Upper lobe of right lung (tissue), 1 donor: ENCODE measurements around the gene SPPL2A. TPM values are rescaled to one million over a fixed set of nuclear protein-coding genes. Genes with fewer than 3 reads are reported as not detected.

Source experiments
- ATAC-seq: fragments of 200-7000 bp; cut with Tn5 transposase; one replicate; pipeline ENCODE4 v1.9.1; 2020; ENCODE audit warnings: mild to moderate bottlenecking, moderate library complexity
- DNase-seq: peaks from one replicate; pipeline ENCODE4 v3.0.0-alpha.2; 2020
- H3K27ac ChIP-seq: fragments of 200-600 bp; one replicate; pipeline ENCODE4 v1.8.0; 2022
- H3K27me3 ChIP-seq: fragments of 200-600 bp; one replicate; pipeline ENCODE4 v1.8.0; 2022; ENCODE audit warnings: mild to moderate bottlenecking
- H3K36me3 ChIP-seq: fragments of 200-600 bp; one replicate; pipeline ENCODE4 v1.8.0; 2022
- H3K4me1 ChIP-seq: fragments of 200-600 bp; one replicate; pipeline ENCODE4 v1.8.0; 2022
- H3K4me3 ChIP-seq: fragments of 200-600 bp; one replicate; pipeline ENCODE4 v1.8.0; 2022; ENCODE audit warnings: mild to moderate bottlenecking
- H3K9me3 ChIP-seq: fragments of 200-600 bp; one replicate; pipeline ENCODE4 v1.8.0; 2022
- CTCF ChIP-seq: fragments of 200-600 bp; IDR thresholded peaks from one replicate; pipeline ENCODE4 v1.8.0; 2022; ENCODE audit warnings: antibody characterized with exemption
- intact Hi-C: fragments of 100-400 bp; cut with DNase I; formaldehyde crosslinking; loops from one replicate; pipeline ENCODE4 v1.11.0; 2022
- total RNA-seq: library from RNA; stranded (reverse); fragmentation: NEBNext Ultra II Directional; extraction: Animal tissue kit (Norgen Biotek cat#: 25700); gene quantifications from one replicate; pipeline ENCODE4 v1.2.1, GENCODE V29; 2021
- donor health status: DM: no; HTN: yes; CAD: no; lungs with severe emphysema.

SPPL2A gene
- total RNA-seq, 1 donor from 2014 or later, result 112 TPM

GRCh38 chr15:50718700-50719125 lies 46.8 kb downstream of the SPPL2A start:
- Histone ChIP-seq H3K9me3 (no peaks in the 10 kb centered on the region), H3K36me3 (peaks cover 65% of the 10 kb centered on the region), H3K27me3 (no peaks in the 10 kb centered on the region), H3K4me1 (no peaks in the 10 kb centered on the region), H3K4me3 (no peak overlapping the region), H3K27ac (no peak overlapping the region)
- ATAC-seq (no peak), DNase-seq (no peak)
- intact Hi-C loops, result no loop called here
- no peak for TF ChIP-seq CTCF

GRCh38 chr15:50712018-50712417 lies 53.5 kb downstream of the SPPL2A start:
- Histone ChIP-seq H3K36me3 (peaks cover 36% of the 10 kb centered on the region), H3K4me1 (no peaks in the 10 kb centered on the region), H3K27ac (no peak overlapping the region), H3K4me3 (no peak overlapping the region), H3K27me3 (no peaks in the 10 kb centered on the region), H3K9me3 (no peaks in the 10 kb centered on the region)
- DNase-seq, result no peak
- intact Hi-C loops, result no loop called here
- ATAC-seq, result no peak
- no peak for TF ChIP-seq CTCF

GRCh38 chr15:50710585-50710984 lies 54.9 kb downstream of the SPPL2A start:
- intact Hi-C loops, result no loop called here
- no peaks in the 10 kb centered on the region for H3K4me1 ChIP-seq
- no peak overlapping the region for H3K27ac ChIP-seq
- H3K4me3 ChIP-seq, result no peak overlapping the region
- no peaks in the 10 kb centered on the region for H3K27me3 ChIP-seq
- DNase-seq, result no peak
- peaks cover 42% of the 10 kb centered on the region for H3K36me3 ChIP-seq
- no peak for TF ChIP-seq CTCF
- no peak for ATAC-seq
- no peaks in the 10 kb centered on the region for H3K9me3 ChIP-seq

DNA sequence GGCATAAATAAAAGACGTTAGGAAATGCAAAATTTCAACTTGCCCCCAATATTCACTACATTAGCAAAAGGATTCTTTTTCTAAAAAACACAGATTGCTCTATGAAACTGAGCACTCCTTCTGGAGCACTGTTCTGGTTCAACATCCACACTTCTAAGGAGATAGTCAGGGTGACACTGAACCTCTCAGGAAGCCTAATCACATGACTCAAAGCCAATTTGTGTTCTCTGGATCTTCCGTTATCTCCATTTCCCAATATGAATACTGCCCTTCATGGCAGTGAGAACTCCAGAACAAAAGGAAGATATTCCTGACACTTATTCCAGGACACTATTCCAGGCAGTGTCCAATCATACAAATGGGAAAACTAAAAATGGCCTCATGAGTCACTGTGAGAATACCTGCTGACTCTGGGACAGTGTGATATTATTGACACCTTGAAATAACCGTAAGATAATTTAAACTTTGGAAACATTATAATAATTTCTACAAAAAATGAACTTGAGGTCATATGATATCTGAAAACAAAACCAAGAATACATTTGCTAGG lies 57.6 kb downstream of the SPPL2A start:
- Histone ChIP-seq H3K4me1 (no peaks in the 10 kb centered on the region), H3K27me3 (no peaks in the 10 kb centered on the region), H3K4me3 (no peak overlapping the region), H3K27ac (no peak overlapping the region), H3K9me3 (no peaks in the 10 kb centered on the region), H3K36me3 (peaks cover 43% of the 10 kb centered on the region)
- DNase-seq (no peak), ATAC-seq (no peak)
- TF ChIP-seq CTCF, result no peak
- intact Hi-C loops, result no loop called here

GRCh38 chr15:50702762-50703334 lies 62.7 kb downstream of the SPPL2A start:
- H3K27me3 ChIP-seq, result no peaks in the 10 kb centered on the region
- H3K27ac ChIP-seq, result no peak overlapping the region
- no peak overlapping the region for H3K4me3 ChIP-seq
- H3K36me3 ChIP-seq, result peaks cover 24% of the 10 kb centered on the region
- ATAC-seq, result no peak
- no peak for DNase-seq
- TF ChIP-seq CTCF, result no peak
- H3K4me1 ChIP-seq, result no peaks in the 10 kb centered on the region
- no peaks in the 10 kb centered on the region for H3K9me3 ChIP-seq
- intact Hi-C loops, result no loop called here

- ATAC-seq (no peak), DNase-seq (no peak)
- TF ChIP-seq CTCF, result no peak
- no peaks in the 10 kb centered on the region for H3K36me3 ChIP-seq
- intact Hi-C loops, result no loop called here
- no peak overlapping the region for H3K27ac ChIP-seq
- H3K9me3 ChIP-seq, result no peaks in the 10 kb centered on the region
- no peaks in the 10 kb centered on the region for H3K4me1 ChIP-seq
- H3K4me3 ChIP-seq, result no peak overlapping the region
- H3K27me3 ChIP-seq, result no peaks in the 10 kb centered on the region
Measured at GRCh38 chr15:50698101-50698500, 67.4 kb downstream of the SPPL2A start.
